ENCODE measurements around the gene MAX.

GRCh38 chr14:65026526-65026925 lies 75.8 kb downstream of the MAX start:
- TF ChIP-seq, protein P1, sequence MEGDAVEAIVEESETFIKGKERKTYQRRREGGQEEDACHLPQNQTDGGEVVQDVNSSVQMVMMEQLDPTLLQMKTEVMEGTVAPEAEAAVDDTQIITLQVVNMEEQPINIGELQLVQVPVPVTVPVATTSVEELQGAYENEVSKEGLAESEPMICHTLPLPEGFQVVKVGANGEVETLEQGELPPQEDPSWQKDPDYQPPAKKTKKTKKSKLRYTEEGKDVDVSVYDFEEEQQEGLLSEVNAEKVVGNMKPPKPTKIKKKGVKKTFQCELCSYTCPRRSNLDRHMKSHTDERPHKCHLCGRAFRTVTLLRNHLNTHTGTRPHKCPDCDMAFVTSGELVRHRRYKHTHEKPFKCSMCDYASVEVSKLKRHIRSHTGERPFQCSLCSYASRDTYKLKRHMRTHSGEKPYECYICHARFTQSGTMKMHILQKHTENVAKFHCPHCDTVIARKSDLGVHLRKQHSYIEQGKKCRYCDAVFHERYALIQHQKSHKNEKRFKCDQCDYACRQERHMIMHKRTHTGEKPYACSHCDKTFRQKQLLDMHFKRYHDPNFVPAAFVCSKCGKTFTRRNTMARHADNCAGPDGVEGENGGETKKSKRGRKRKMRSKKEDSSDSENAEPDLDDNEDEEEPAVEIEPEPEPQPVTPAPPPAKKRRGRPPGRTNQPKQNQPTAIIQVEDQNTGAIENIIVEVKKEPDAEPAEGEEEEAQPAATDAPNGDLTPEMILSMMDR (IDR thresholded peaks at IDR 0.05; ENCODE audit: poor library complexity, severe bottlenecking): no peak
- no peak for TF ChIP-seq EZH2 (IDR thresholded peaks at IDR 0.05; ENCODE audit: borderline replicate concordance, insufficient read depth, low read length, poor library complexity, severe bottlenecking)
- TF ChIP-seq POLR2AphosphoS5 (IDR thresholded peaks at IDR 0.05): no peak
- TF ChIP-seq EP300 (conservative IDR thresholded peaks at IDR 0.05; ENCODE audit: poor library complexity, severe bottlenecking): no peak
- TF ChIP-seq RAD21 (conservative IDR thresholded peaks at IDR 0.05): no peak
